Measurements from ENCODE around the gene TTC28. TPM values are rescaled to one million over a fixed set of nuclear protein-coding genes. Genes with fewer than 3 reads are reported as not detected.

Gene TTC28
- total and polyA plus RNA-seq, 10 of the 15 experiments (the other 5 are each of a cell fraction or from before 2014, with no cell fraction given) = 0.15 to 8.4 (median 1.4) TPM

- intact Hi-C loops (cut with micrococcal nuclease; ENCODE audit: unreplicated experiment) (no loop called here), in situ Hi-C loops (cut with MboI) (no loop called here)
- Histone ChIP-seq H3K4me3 (no peak overlapping the region), H3K36me3 (ENCODE audit: control insufficient read depth in 2 of 2, insufficient read depth in 2 of 2, low read length in 1 of 2) (no peaks in the 10 kb centered on the region), H4K20me1 (ENCODE audit: control insufficient read depth, insufficient read depth) (no peaks in the 10 kb centered on the region), H2AFZ (ENCODE audit: control insufficient read depth, low read depth, low read length) (no peak overlapping the region), H3K9me3 (replicated peaks; ENCODE audit: control insufficient read depth, insufficient read depth, low read length) (no peaks in the 10 kb centered on the region), H3K27ac (ENCODE audit: control insufficient read depth, insufficient read depth) (no peak overlapping the region), H3K4me1 (ENCODE audit: control insufficient read depth, insufficient read depth, low read length) (no peaks in the 10 kb centered on the region), H3K4me2 (ENCODE audit: control insufficient read depth, insufficient read depth) (no peak overlapping the region), H3K79me2 (ENCODE audit: control insufficient read depth, insufficient read depth, low read length) (no peaks in the 10 kb centered on the region), H3K9ac (ENCODE audit: control insufficient read depth, insufficient read depth, low read length) (no peak overlapping the region), H3K27me3 (replicated peaks in 1 of 2; ENCODE audit: control insufficient read depth in 2 of 2, insufficient read depth in 2 of 2, low read length in 1 of 2) (no peaks in the 10 kb centered on the region; a peak in 1 of 4 replicates)
- ATAC-seq (no peak), FAIRE-seq (no peak), DNase-seq (ENCODE audit: low read depth, low spot score) (no peak)
- RAD21 ChIA-PET (ENCODE audit: unreplicated experiment) = no interaction called here
- no peak for TF ChIP-seq IRF4 (IDR thresholded peaks at IDR 0.05; ENCODE audit: low read depth, low read length)
- TF ChIP-seq TCF7 (IDR thresholded peaks at IDR 0.05; ENCODE audit: borderline replicate concordance) = no peak
- TF ChIP-seq SREBF1 (IDR thresholded peaks at IDR 0.05; ENCODE audit: low read length) = no peak
- no peak for TF ChIP-seq EGR1 (IDR thresholded peaks at IDR 0.05; ENCODE audit: borderline replicate concordance in 1 of 2, low read depth in 2 of 2, low read length in 2 of 2)
- no peak for TF ChIP-seq PBX3 (IDR thresholded peaks at IDR 0.05; ENCODE audit: insufficient replicate concordance, low read depth, low read length)
- no peak for TF ChIP-seq ATF2 (IDR thresholded peaks at IDR 0.05; ENCODE audit: low read length)
- TF ChIP-seq ESRRA (IDR thresholded peaks at IDR 0.05; ENCODE audit: low read length) = no peak
- TF ChIP-seq POLR2AphosphoS5 (IDR thresholded peaks at IDR 0.05; ENCODE audit: low read length) = no peak
- no peak for TF ChIP-seq RELA (IDR thresholded peaks at IDR 0.05; ENCODE audit: borderline replicate concordance, partially characterized antibody)
- no peak for TF ChIP-seq HCFC1 (IDR thresholded peaks at IDR 0.05; ENCODE audit: low read length)
- TF ChIP-seq TBL1XR1 (IDR thresholded peaks at IDR 0.05; ENCODE audit: low read depth, low read length) = no peak
- TF ChIP-seq ZNF217 (IDR thresholded peaks at IDR 0.05) = no peak
- TF ChIP-seq CEBPB (IDR thresholded peaks at IDR 0.05; ENCODE audit: borderline replicate concordance in 1 of 2, low read depth in 2 of 2, low read length in 2 of 2) = no peak
- TF ChIP-seq RELB (IDR thresholded peaks at IDR 0.05; ENCODE audit: low read depth) = no peak
- no peak for TF ChIP-seq RAD21 (IDR thresholded peaks at IDR 0.05; ENCODE audit: insufficient read depth, low read depth, low read length)
- TF ChIP-seq NRF1 (conservative IDR thresholded peaks at IDR 0.05; ENCODE audit: low read depth, low read length) = no peak
- TF ChIP-seq MAX (IDR thresholded peaks at IDR 0.05; ENCODE audit: low read depth, low read length) = no peak
- no peak for TF ChIP-seq E4F1 (IDR thresholded peaks at IDR 0.05; ENCODE audit: borderline replicate concordance, partially characterized antibody)
- no peak for TF ChIP-seq BMI1 (IDR thresholded peaks at IDR 0.05; ENCODE audit: borderline replicate concordance)
- TF ChIP-seq SREBF2 (IDR thresholded peaks at IDR 0.05; ENCODE audit: low read length) = no peak
- POLR2A ChIA-PET = no interaction called here
- SMC1A ChIA-PET (ENCODE audit: uncharacterized antibody, unreplicated experiment) = no interaction called here
- 0% methylated on average over 3 of the region's 3 CpGs for WGBS (ENCODE audit: insufficient coverage, insufficient replicate concordance, low lambda C conversion rate, missing lambda C conversion rate)
- BruUV-seq (replicated peaks) = no TSS peak
- CTCF ChIA-PET = interaction anchor here (0.8 kb wide), 1 partner anchor 21 kb away, joined by 3 read pairs; no protein-coding TSS in a partner anchor
These were observed 447.4 kb downstream of the TTC28 start for GRCh38 chr22:28232204-28232603.

Data from GM12878 (cell line).